Lung (tissue), 12 donors: Measurements from ENCODE around the gene LGALS3. TPM values are rescaled to one million over a fixed set of nuclear protein-coding genes. Genes with fewer than 3 reads are reported as not detected.

ENCODE experiments used
- ATAC-seq: fragments of 200-7000 bp; cut with Tn5 transposase; one replicate; pipeline ENCODE4 v1.9.1; 2020; ENCODE audit warnings: moderate number of reproducible peaks; ENCODE audit not compliant: insufficient read depth, low FRiP score
- DNase-seq, 3 donors: peaks; one replicate each; pipeline ENCODE4 v3.0.0-alpha.2; 2013 to 2017
- H3K27ac ChIP-seq, 2 donors: one replicate each; pipeline ENCODE4 v1.5.1; 2013; ENCODE audit warnings: mild to moderate bottlenecking in 2 of 2, moderate library complexity in 2 of 2, control low read depth in 1 of 2, inconsistent platforms in 1 of 2, low read depth in 1 of 2, low read length in 1 of 2
- H3K27me3 ChIP-seq, 3 donors: one replicate each; pipeline ENCODE4 v1.5.1; 2013; ENCODE audit warnings: low read length in 2 of 3; ENCODE audit not compliant: control insufficient read depth in 3 of 3, insufficient read depth in 3 of 3
- H3K36me3 ChIP-seq, 4 donors: one replicate each; pipeline ENCODE4 v1.5.1; 2013; ENCODE audit warnings: low read length in 4 of 4, mild to moderate bottlenecking in 1 of 4, moderate library complexity in 1 of 4; ENCODE audit not compliant: control insufficient read depth in 4 of 4, insufficient read depth in 4 of 4
- H3K4me1 ChIP-seq, 5 donors: one replicate each; pipeline ENCODE4 v1.5.1; 2013; ENCODE audit warnings: low read length in 5 of 5, mild to moderate bottlenecking in 2 of 5, moderate library complexity in 1 of 5; ENCODE audit not compliant: control insufficient read depth in 5 of 5, insufficient read depth in 5 of 5
- H3K4me3 ChIP-seq: one replicate; pipeline ENCODE4 v1.5.1; 2013; ENCODE audit warnings: mild to moderate bottlenecking, control low read depth, moderate library complexity
- H3K9ac ChIP-seq, 2 donors: one replicate each; pipeline ENCODE4 v1.5.1; 2013; ENCODE audit warnings: low read length in 2 of 2, control low read depth in 1 of 2; ENCODE audit not compliant: insufficient read depth in 1 of 2
- H3K9me3 ChIP-seq, 4 donors: one replicate each; pipeline ENCODE4 v1.5.1; 2013; ENCODE audit warnings: low read length in 3 of 4, mild to moderate bottlenecking in 1 of 4, moderate library complexity in 1 of 4; ENCODE audit not compliant: control insufficient read depth in 4 of 4, insufficient read depth in 3 of 4
- WGBS, 2 donors: extraction: QIAGEN DNeasy Blood & Tissue Kit; methylation state at CpG; one replicate each; pipeline ENCODE4 v1.1.7; 2013; 5-methylcytosine and 5-hydroxymethylcytosine counted together
- polyA plus RNA-seq, 2 donors: library from polyadenylated mRNA; stranded (reverse); fragments of 200-250 nt; gene quantifications; one replicate each; pipeline ENCODE4 v1.2.1, GENCODE V29; 2013
- total RNA-seq, 2 donors: library from RNA; depleted of rRNA in 1 of 2; stranded (reverse); fragments of >200 nt in 1 of 2; gene quantifications; one replicate each; pipeline ENCODE4 v1.2.1, GENCODE V29; 2014 to 2021
- TF ChIP-seq, protein P1 (sequence below): IDR thresholded peaks from 2 replicates; pipeline ENCODE4 v1.5.1; 2012; ENCODE audit warnings: mild to moderate bottlenecking; ENCODE audit errors: control extremely low read depth, extremely low read depth
- donor health status: control.
- donor health status: control.
- donor health status: Bipolar disorder and iron deficiency.
- donor health status: healthy.
- donor health status: DM: yes; HTN: yes; CAD: no.

LGALS3 gene
- total and polyA plus RNA-seq, 4 donors = 166 to 875 (median 443) TPM

DNA sequence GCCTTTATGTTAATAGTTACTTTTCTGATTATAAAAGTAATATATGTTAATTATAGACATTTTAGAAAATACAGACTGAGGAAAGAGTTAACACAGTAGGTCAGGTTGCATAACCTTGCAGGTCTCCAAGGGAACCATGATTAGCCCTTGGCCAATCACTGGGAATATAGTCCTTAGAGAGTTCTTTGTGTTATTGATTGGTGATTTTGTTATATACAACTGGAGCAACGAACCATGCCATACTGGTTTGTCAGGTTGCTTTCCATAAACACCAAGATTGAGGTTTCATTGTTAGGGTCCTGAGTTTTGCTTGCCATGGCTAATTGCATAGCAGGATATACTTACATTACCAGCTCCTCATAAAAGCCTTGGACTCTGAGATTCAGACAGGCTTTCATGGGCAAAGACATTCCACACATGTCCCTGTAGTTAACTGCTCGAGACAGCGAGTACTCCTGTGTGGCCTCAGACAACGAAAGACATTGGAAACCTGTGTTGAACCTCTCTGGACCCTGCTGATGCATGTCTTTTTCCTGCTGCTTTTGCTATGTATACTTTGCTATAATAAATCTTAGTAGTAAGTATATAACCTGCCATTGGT lies 43.9 kb upstream of the LGALS3 start:
- H3K36me3 ChIP-seq = no peaks in the 10 kb centered on the region
- peaks cover 0 to 2% (median 0%) of the 10 kb centered on the region in 4 donors for H3K9me3 ChIP-seq
- DNase-seq (no peak), ATAC-seq (no peak)
- 79 to 91% methylated on average over 4 of the region's 4 CpGs for WGBS, 2 donors
- TF ChIP-seq, protein P1, sequence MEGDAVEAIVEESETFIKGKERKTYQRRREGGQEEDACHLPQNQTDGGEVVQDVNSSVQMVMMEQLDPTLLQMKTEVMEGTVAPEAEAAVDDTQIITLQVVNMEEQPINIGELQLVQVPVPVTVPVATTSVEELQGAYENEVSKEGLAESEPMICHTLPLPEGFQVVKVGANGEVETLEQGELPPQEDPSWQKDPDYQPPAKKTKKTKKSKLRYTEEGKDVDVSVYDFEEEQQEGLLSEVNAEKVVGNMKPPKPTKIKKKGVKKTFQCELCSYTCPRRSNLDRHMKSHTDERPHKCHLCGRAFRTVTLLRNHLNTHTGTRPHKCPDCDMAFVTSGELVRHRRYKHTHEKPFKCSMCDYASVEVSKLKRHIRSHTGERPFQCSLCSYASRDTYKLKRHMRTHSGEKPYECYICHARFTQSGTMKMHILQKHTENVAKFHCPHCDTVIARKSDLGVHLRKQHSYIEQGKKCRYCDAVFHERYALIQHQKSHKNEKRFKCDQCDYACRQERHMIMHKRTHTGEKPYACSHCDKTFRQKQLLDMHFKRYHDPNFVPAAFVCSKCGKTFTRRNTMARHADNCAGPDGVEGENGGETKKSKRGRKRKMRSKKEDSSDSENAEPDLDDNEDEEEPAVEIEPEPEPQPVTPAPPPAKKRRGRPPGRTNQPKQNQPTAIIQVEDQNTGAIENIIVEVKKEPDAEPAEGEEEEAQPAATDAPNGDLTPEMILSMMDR = no peak
- no peak overlapping the region for H3K9ac ChIP-seq
- H3K4me1 ChIP-seq = no peaks in the 10 kb centered on the region
- H3K27me3 ChIP-seq = peaks cover 0 to 3% (median 0%) of the 10 kb centered on the region in 3 donors
- H3K27ac ChIP-seq = no peak overlapping the region
- no peak overlapping the region for H3K4me3 ChIP-seq

GRCh38 chr14:55086938-55087337 lies 42.1 kb upstream of the LGALS3 start:
- no peak overlapping the region for H3K9ac ChIP-seq
- H3K4me3 ChIP-seq = no peak overlapping the region
- H3K27ac ChIP-seq = no peak overlapping the region
- WGBS, 2 donors = 91 to 94% methylated on average over 9 of the region's 9 CpGs
- ATAC-seq (no peak), DNase-seq (no peak)
- H3K27me3 ChIP-seq = peaks cover 0 to 3% (median 0%) of the 10 kb centered on the region in 3 donors
- TF ChIP-seq, protein P1 = no peak
- H3K9me3 ChIP-seq = peaks cover 0 to 2% (median 0%) of the 10 kb centered on the region in 4 donors
- H3K36me3 ChIP-seq = no peaks in the 10 kb centered on the region
- no peaks in the 10 kb centered on the region for H3K4me1 ChIP-seq

DNA sequence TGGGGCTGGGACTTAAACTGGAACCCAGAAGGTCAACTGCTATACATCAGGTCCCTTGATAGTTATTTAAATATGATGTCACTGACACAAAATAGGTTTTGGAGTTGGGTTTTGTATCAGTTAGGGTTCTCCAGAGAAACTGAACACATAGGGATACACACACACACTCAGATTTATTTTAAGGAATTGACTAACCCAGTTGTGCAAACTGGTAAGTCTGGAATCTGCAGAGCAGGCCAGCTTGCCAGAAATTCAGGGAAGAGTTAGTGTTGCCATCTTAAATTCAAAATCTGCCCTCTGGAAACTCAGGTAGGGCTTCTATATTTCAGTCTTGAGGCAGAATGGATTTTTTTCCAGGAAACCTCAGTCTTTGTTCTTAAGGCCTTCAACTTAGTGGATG lies 40.7 kb upstream of the LGALS3 start:
- Histone ChIP-seq H3K36me3 (no peaks in the 10 kb centered on the region), H3K9ac (no peak overlapping the region), H3K27me3 (peaks cover 0 to 3% (median 0%) of the 10 kb centered on the region in 3 donors), H3K9me3 (peaks cover 0 to 2% (median 0%) of the 10 kb centered on the region in 4 donors), H3K4me3 (no peak overlapping the region), H3K4me1 (no peaks in the 10 kb centered on the region), H3K27ac (no peak overlapping the region)
- TF ChIP-seq, protein P1 = no peak
- no peak for DNase-seq
- ATAC-seq = no peak

GRCh38 chr14:55092341-55092740 lies 36.7 kb upstream of the LGALS3 start:
- no peak overlapping the region for H3K4me3 ChIP-seq
- no peaks in the 10 kb centered on the region for H3K9me3 ChIP-seq
- TF ChIP-seq, protein P1 = no peak
- no peak overlapping the region for H3K27ac ChIP-seq
- no peak for ATAC-seq
- no peak overlapping the region for H3K9ac ChIP-seq
- H3K36me3 ChIP-seq = no peaks in the 10 kb centered on the region
- no peak for DNase-seq
- 81 to 91% methylated on average over 4 of the region's 4 CpGs for WGBS, 2 donors
- H3K27me3 ChIP-seq = no peaks in the 10 kb centered on the region
- peaks cover 0 to 3% (median 0%) of the 10 kb centered on the region in 5 donors for H3K4me1 ChIP-seq
